ENCODE measurements around the gene PTPRN2. TPM values are rescaled to one million over a fixed set of nuclear protein-coding genes. Genes with fewer than 3 reads are reported as not detected.

The PTPRN2 gene
- total and polyA plus RNA-seq, 2 of the 8 experiments (the other 6 are each of a cell fraction or from before 2014, with no cell fraction given), result 2.6 to 4.5 TPM

- TF ChIP-seq SP1 (IDR thresholded peaks at IDR 0.05; ENCODE audit: low read depth, low read length), result no peak
- no peak for TF ChIP-seq MAFK (IDR thresholded peaks at IDR 0.05; ENCODE audit: low read depth, low read length)
- TF ChIP-seq CBX8 (IDR thresholded peaks at IDR 0.05; ENCODE audit: borderline replicate concordance, low read depth, low read length), result no peak
- no peak for TF ChIP-seq TBP (IDR thresholded peaks at IDR 0.05; ENCODE audit: low read depth, low read length)
- no peak for TF ChIP-seq CHD1 (IDR thresholded peaks at IDR 0.05; ENCODE audit: low read depth, low read length)
Measured at GRCh38 chr7:158355456-158356065, 232.1 kb downstream of the PTPRN2 start (continued).

All from H1 (cell line).